H1 (cell line): Measurements from ENCODE around the gene GNG12. TPM values are rescaled to one million over a fixed set of nuclear protein-coding genes. Genes with fewer than 3 reads are reported as not detected.

ENCODE experiments used
- CTCF ChIA-PET: fragments of 300-600 bp; sonication (Branson Sonifier 250); formaldehyde crosslinking; loops from one replicate; lab custom pipeline; 2021; ENCODE audit not compliant: partially characterized antibody; lab: Charles Lee
- POLR2A ChIA-PET: fragments of 300-600 bp; sonication (Branson Sonifier 250); formaldehyde crosslinking; loops from one replicate; lab custom pipeline; 2021; ENCODE audit warnings: inconsistent platforms; ENCODE audit not compliant: partially characterized antibody; lab: Charles Lee
- DNase-seq, 2 experiments: peaks; one replicate each; pipeline versions ENCODE4 v3.0.0 to v3.0.0-alpha.2; 2010 to 2022; ENCODE audit warnings: low spot score in 2 of 2, low read depth in 1 of 2, mixed read lengths in 1 of 2
- FAIRE-seq: peaks from 2 replicates; lab custom pipeline; 2011; peaks lifted over from hg19 to GRCh38; lab: Jason Lieb, UNC
- H2AFZ ChIP-seq: 2 replicates; pipeline ENCODE4 v1.8.1; 2012; ENCODE audit warnings: low read length, inconsistent platforms
- H2AK5ac ChIP-seq: 2 replicates; pipeline ENCODE4 v1.6.1; 2013; ENCODE audit warnings: low read depth, low read length
- H2BK120ac ChIP-seq: replicated peaks from 2 replicates; pipeline ENCODE3; 2013; ENCODE audit warnings: low read depth, low read length, inconsistent platforms
- H2BK12ac ChIP-seq: 2 replicates; pipeline ENCODE4 v1.6.1; 2013; ENCODE audit warnings: low read depth, low read length
- H2BK15ac ChIP-seq: 2 replicates; pipeline ENCODE4 v1.6.1; 2013; ENCODE audit warnings: low read length
- H2BK20ac ChIP-seq: 2 replicates; pipeline ENCODE4 v1.6.1; 2013; ENCODE audit warnings: low read length
- H2BK5ac ChIP-seq: 2 replicates; pipeline ENCODE4 v1.6.1; 2013; ENCODE audit warnings: low read depth, low read length
- H3K14ac ChIP-seq: 2 replicates; pipeline ENCODE4 v1.6.1; 2013; ENCODE audit warnings: inconsistent platforms; ENCODE audit not compliant: insufficient read length
- H3K18ac ChIP-seq: 2 replicates; pipeline ENCODE4 v1.6.1; 2013; ENCODE audit warnings: low read length; ENCODE audit errors: extremely low read depth
- H3K23ac ChIP-seq: 2 replicates; pipeline ENCODE4 v1.6.1; 2013; ENCODE audit warnings: inconsistent platforms; ENCODE audit not compliant: insufficient read length
- H3K23me2 ChIP-seq: 2 replicates; pipeline ENCODE4 v1.6.1; 2013; ENCODE audit warnings: low read depth, low read length
- H3K27ac ChIP-seq: 2 replicates; pipeline ENCODE4 v1.6.1; 2011; ENCODE audit warnings: low read depth, low read length, inconsistent platforms
- H3K27me3 ChIP-seq, 4 experiments: replicated peaks in 1 of 4; 1 replicate in 1 of 4; 2 replicates in 3 of 4; pipeline versions ENCODE4 v1.6.1 to v1.8.1; 2011 to 2013; ENCODE audit warnings: low read length in 3 of 4, mild to moderate bottlenecking in 3 of 4, inconsistent platforms in 2 of 4, mixed read lengths in 2 of 4, moderate library complexity in 1 of 4; ENCODE audit not compliant: control insufficient read depth in 3 of 4, insufficient read depth in 3 of 4; ENCODE audit errors: extremely low read depth in 1 of 4
- H3K36me3 ChIP-seq, 4 experiments: 2 replicates each; pipeline versions ENCODE4 v1.6.1 to v1.8.1; 2011 to 2013; ENCODE audit warnings: mild to moderate bottlenecking in 4 of 4, low read length in 3 of 4, moderate library complexity in 2 of 4, control low read depth in 1 of 4, inconsistent platforms in 1 of 4; ENCODE audit not compliant: insufficient read depth in 4 of 4, control insufficient read depth in 2 of 4
- H3K4ac ChIP-seq: replicated peaks from 2 replicates; pipeline ENCODE3; 2013; ENCODE audit warnings: low read length, low read depth, mixed read lengths, inconsistent platforms; ENCODE audit not compliant: insufficient read length
- H3K4me1 ChIP-seq, 4 experiments: replicated peaks in 1 of 4; 1 replicate in 1 of 4; 2 replicates in 3 of 4; pipeline versions ENCODE4 v1.6.1 to v1.8.1; 2011 to 2013; ENCODE audit warnings: low read length in 3 of 4, inconsistent platforms in 2 of 4, mixed read lengths in 1 of 4; ENCODE audit not compliant: insufficient read depth in 4 of 4, control insufficient read depth in 3 of 4
- H3K4me2 ChIP-seq, 2 experiments: 2 replicates each; pipeline versions ENCODE4 v1.6.1 to v1.8.1; 2011 to 2013; ENCODE audit warnings: low read depth in 2 of 2, low read length in 2 of 2, control low read depth in 1 of 2, inconsistent platforms in 1 of 2, mild to moderate bottlenecking in 1 of 2; ENCODE audit not compliant: insufficient read depth in 1 of 2
- H3K4me3 ChIP-seq, 4 experiments: fragments of 200-600, 300-600 bp in 1 of 4; sonication (generic), shearing (Covaris generic), sonication (Bioruptor Twin) in 1 of 4; 2 replicates each; pipeline versions ENCODE4 v1.5.1 to v1.8.1; 2011 to 2016; ENCODE audit warnings: low read length in 4 of 4, low read depth in 3 of 4, control low read depth in 2 of 4, inconsistent platforms in 2 of 4, mild to moderate bottlenecking in 2 of 4, mixed read lengths in 1 of 4, moderate library complexity in 1 of 4; ENCODE audit not compliant: insufficient read depth in 2 of 4; ENCODE audit errors: extremely low read depth in 1 of 4
- H3K56ac ChIP-seq: replicated peaks from 2 replicates; pipeline ENCODE3; 2013; ENCODE audit warnings: low read depth, mild to moderate bottlenecking, mixed read lengths, low read length, inconsistent platforms; ENCODE audit not compliant: insufficient read length
- H3K79me1 ChIP-seq: 2 replicates; pipeline ENCODE4 v1.6.1; 2013; ENCODE audit warnings: low read depth, low read length, control low read depth
- H3K79me2 ChIP-seq, 2 experiments: 2 replicates each; pipeline versions ENCODE4 v1.6.1 to v1.8.1; 2012 to 2013; ENCODE audit warnings: low read length in 2 of 2, mild to moderate bottlenecking in 2 of 2, inconsistent platforms in 1 of 2; ENCODE audit not compliant: insufficient read depth in 2 of 2, control insufficient read depth in 1 of 2
- H3K9ac ChIP-seq, 4 experiments: replicated peaks in 1 of 4; 1 replicate in 1 of 4; 2 replicates in 3 of 4; pipeline versions ENCODE4 v1.6.1 to v1.8.1; 2011 to 2013; ENCODE audit warnings: low read depth in 3 of 4, low read length in 3 of 4, control low read depth in 2 of 4, mild to moderate bottlenecking in 2 of 4, moderate library complexity in 2 of 4, inconsistent platforms in 1 of 4; ENCODE audit errors: extremely low read depth in 1 of 4
- H3K9me3 ChIP-seq, 2 experiments: 2 replicates each; pipeline versions ENCODE4 v1.6.1 to v1.8.1; 2012 to 2013; ENCODE audit warnings: mild to moderate bottlenecking in 2 of 2, moderate library complexity in 2 of 2, control low read depth in 1 of 2, inconsistent platforms in 1 of 2, low read depth in 1 of 2, low read length in 1 of 2, mixed read lengths in 1 of 2; ENCODE audit not compliant: insufficient read depth in 2 of 2
- H4K20me1 ChIP-seq, 2 experiments: replicated peaks in 1 of 2; 2 replicates each; pipeline versions ENCODE3 to v1.8.1; 2011 to 2013; ENCODE audit warnings: inconsistent platforms in 2 of 2, low read length in 2 of 2, mild to moderate bottlenecking in 1 of 2; ENCODE audit not compliant: insufficient read depth in 2 of 2, control insufficient read depth in 1 of 2
- H4K5ac ChIP-seq: 2 replicates; pipeline ENCODE4 v1.6.1; 2013; ENCODE audit warnings: low read length, low read depth, mixed read lengths, inconsistent platforms; ENCODE audit not compliant: insufficient read length
- H4K8ac ChIP-seq: 2 replicates; pipeline ENCODE4 v1.8.0; 2013; ENCODE audit warnings: mild to moderate bottlenecking, moderate library complexity, low read length, inconsistent platforms; ENCODE audit not compliant: insufficient read depth; ENCODE audit errors: extremely low read depth
- H4K91ac ChIP-seq: replicated peaks from 2 replicates; pipeline ENCODE3; 2013; ENCODE audit warnings: low read length, mixed read lengths, inconsistent platforms; ENCODE audit not compliant: insufficient read length
- EZH2 ChIP-seq: fragments of 200-600 bp; sonication (generic); IDR thresholded peaks from 2 replicates; pipeline ENCODE4 v1.7.1; 2012; ENCODE audit warnings: low read depth, mild to moderate bottlenecking, moderate library complexity, low read length, inconsistent platforms; ENCODE audit not compliant: severe bottlenecking
- FOSL1 ChIP-seq: IDR thresholded peaks from 2 replicates; pipeline ENCODE4 v1.6.1; 2011; ENCODE audit warnings: mild to moderate bottlenecking, low read depth, low read length, moderate library complexity; ENCODE audit not compliant: insufficient read depth
- GABPA ChIP-seq: IDR thresholded peaks from 2 replicates; pipeline ENCODE4 v1.6.1; 2011; ENCODE audit warnings: mild to moderate bottlenecking, low read length, moderate library complexity, borderline replicate concordance; ENCODE audit not compliant: insufficient read depth
- KDM4A ChIP-seq: IDR thresholded peaks from one replicate; pipeline ENCODE4 v1.7.1; 2012; ENCODE audit warnings: low read depth, mild to moderate bottlenecking, moderate library complexity, low read length, inconsistent platforms; ENCODE audit not compliant: severe bottlenecking
- KDM5A ChIP-seq: fragments of 200-600 bp; IDR thresholded peaks from 2 replicates; pipeline ENCODE4 v1.7.1; 2012; ENCODE audit warnings: mild to moderate bottlenecking, low read length, inconsistent platforms, mixed read lengths
- NANOG ChIP-seq: IDR thresholded peaks from 2 replicates; pipeline ENCODE4 v1.6.1; 2011; ENCODE audit warnings: low read length, low read depth, mild to moderate bottlenecking, inconsistent platforms; ENCODE audit not compliant: insufficient read depth, poor library complexity, severe bottlenecking
- POLR2A ChIP-seq, 2 experiments: IDR thresholded peaks; 1 replicate in 1 of 2; 2 replicates in 1 of 2; pipeline ENCODE4 v1.6.1; 2011; ENCODE audit warnings: low read depth in 2 of 2, low read length in 2 of 2, mild to moderate bottlenecking in 2 of 2; ENCODE audit errors: control extremely low read depth in 1 of 2
- POLR2AphosphoS5 ChIP-seq: IDR thresholded peaks from 2 replicates; pipeline ENCODE4 v1.6.1; 2011; ENCODE audit warnings: low read depth, low read length
- SAP30 ChIP-seq: fragments of 300-600 bp; sonication (generic); IDR thresholded peaks from 2 replicates; pipeline ENCODE4 v1.7.1; 2012; ENCODE audit warnings: low read length, moderate library complexity, mild to moderate bottlenecking, inconsistent platforms; ENCODE audit not compliant: insufficient read depth, insufficient replicate concordance
- SIRT6 ChIP-seq: IDR thresholded peaks from one replicate; pipeline ENCODE4 v1.7.1; 2012; ENCODE audit warnings: low read length, inconsistent platforms
- SUZ12 ChIP-seq: fragments of 200-600 bp; sonication (generic); IDR thresholded peaks from 2 replicates; pipeline ENCODE4 v1.6.1; 2012; ENCODE audit warnings: mild to moderate bottlenecking, inconsistent platforms, low read length, moderate library complexity, mixed read lengths
- TAF7 ChIP-seq: optimal IDR thresholded peaks from 2 replicates; pipeline ENCODE3; 2011; ENCODE audit warnings: low read depth, mild to moderate bottlenecking, inconsistent platforms, low read length, moderate library complexity, borderline replicate concordance
- WGBS, 2 experiments: shearing (Covaris generic) in 1 of 2; methylation state at CpG; one replicate each; pipeline versions ENCODE4 v1.1.6 to v1.1.7; 2013 to 2015; ENCODE audit warnings: low lambda C conversion rate in 2 of 2, mixed read lengths in 2 of 2, inconsistent platforms in 1 of 2, low coverage in 1 of 2, missing lambda C conversion rate in 1 of 2; ENCODE audit not compliant: insufficient replicate concordance in 2 of 2, insufficient coverage in 1 of 2, insufficient read length in 1 of 2; ENCODE audit errors: extremely low coverage in 1 of 2, missing lambda C conversion rate in 1 of 2; 5-methylcytosine and 5-hydroxymethylcytosine counted together
- polyA plus RNA-seq, 7 experiments: library from polyadenylated mRNA; depleted of rRNA in 3 of 7; stranded (reverse) in 5 of 7; unstranded in 2 of 7; fragments of >200 nt in 5 of 7; fragments of 200-250 nt in 2 of 7; gene quantifications; 1 replicate in 5 of 7; 2 replicates in 1 of 7; 4 replicates in 1 of 7; pipeline versions ENCODE4 v1.2.1 to v1.2.3, GENCODE V29; 2011 to 2013; ENCODE audit warnings: missing spikeins in 2 of 7, mixed read lengths in 2 of 7
- total RNA-seq: library from RNA; stranded (reverse); fragmentation: NEBNext Ultra II Directional; extraction: Animal tissue kit (Norgen Biotek cat#: 25700); gene quantifications from 2 replicates; pipeline ENCODE4 v1.2.1, GENCODE V29; 2021

Gene GNG12
- total and polyA plus RNA-seq, 2 of the 8 experiments (the other 6 are each of a cell fraction or from before 2014, with no cell fraction given), result 11.4 to 35.8 TPM

GRCh38 chr1:67688526-67689219 is 144.6 kb downstream of the GNG12 start:
- H2BK120ac ChIP-seq, result no peak overlapping the region
- H3K79me2 ChIP-seq, result peaks cover 0 to 10% of the 10 kb centered on the region in 2 experiments; a peak in 2 of 4 replicates
- no peak overlapping the region for H3K18ac ChIP-seq
- H3K9ac ChIP-seq, result no peak overlapping the region
- H3K23me2 ChIP-seq, result peaks cover 6% of the 10 kb centered on the region; the same call in 1 of the 2 replicates
- no peak overlapping the region for H3K4me2 ChIP-seq
- H2BK20ac ChIP-seq, result no peak overlapping the region
- no peaks in the 10 kb centered on the region for H3K27me3 ChIP-seq
- CTCF ChIA-PET, result interaction anchor here (1.0 to 1.8 kb wide), 6 partner anchors 12 to 131 kb away, joined by 3 to 9 read pairs (median 4); no protein-coding TSS in a partner anchor
- H3K79me1 ChIP-seq, result no peaks in the 10 kb centered on the region
- no peak overlapping the region for H3K23ac ChIP-seq
- no peak overlapping the region for H2AFZ ChIP-seq
- H2BK12ac ChIP-seq, result no peak overlapping the region
- no peak overlapping the region for H4K8ac ChIP-seq
- H4K20me1 ChIP-seq, result peaks cover 0 to 2% of the 10 kb centered on the region in 2 experiments
- 84% methylated on average over 3 of the region's 3 CpGs; no CpG with 5 or more reads in 1 of the 2 experiments for WGBS, 2 experiments
- H2BK5ac ChIP-seq, result no peak overlapping the region
- no peak for DNase-seq
- H3K14ac ChIP-seq, result no peak overlapping the region
- H3K9me3 ChIP-seq, result no peaks in the 10 kb centered on the region
- H3K4me3 ChIP-seq, result no peak overlapping the region
- no peak overlapping the region for H2AK5ac ChIP-seq
- peaks cover 0 to 22% (median 6%) of the 10 kb centered on the region in 4 experiments; a peak in 4 of 8 replicates for H3K36me3 ChIP-seq
- H4K5ac ChIP-seq, result no peak overlapping the region
- no peak for FAIRE-seq
- no peak overlapping the region for H3K4ac ChIP-seq
- no peak overlapping the region for H3K27ac ChIP-seq
- H4K91ac ChIP-seq, result no peak overlapping the region
- no peak overlapping the region for H3K56ac ChIP-seq
- H2BK15ac ChIP-seq, result no peak overlapping the region
- H3K4me1 ChIP-seq, result peaks cover 0 to 9% (median 5%) of the 10 kb centered on the region in 4 experiments; a peak in 5 of 7 replicates
- POLR2A ChIA-PET, result interaction anchor here (1.4 to 1.7 kb wide), 2 partner anchors 12 to 13 kb away, joined by 3 to 6 read pairs; no protein-coding TSS in a partner anchor
- no peak for TF ChIP-seq EZH2
- no peak for TF ChIP-seq KDM5A
- no peak for TF ChIP-seq NANOG
- no peak for TF ChIP-seq KDM4A
- peak; percentile 60; the same call in 1 of the 2 replicates for TF ChIP-seq POLR2AphosphoS5
- no peak for TF ChIP-seq SUZ12
- no peak for TF ChIP-seq GABPA
- TF ChIP-seq TAF7, result no peak
- TF ChIP-seq SAP30, result no peak
- TF ChIP-seq POLR2A (IDR thresholded peaks at IDR 0.05; ENCODE audit: control extremely low read depth in 1 of 2, low read depth in 2 of 2, low read length in 2 of 2), result peak in 1 of 2 experiments; percentile 56; a peak in 1 of 3 replicates
- TF ChIP-seq SIRT6, result no peak
- no peak for TF ChIP-seq FOSL1
